HG03039 (cell line): ENCODE measurements around the gene IL34.

Source experiments
- ATAC-seq: cut with Tn5 transposase; IDR thresholded peaks from one replicate; pipeline ENCODE4 v1.9.1; 2021; ENCODE audit warnings: mild to moderate bottlenecking, moderate library complexity; ENCODE audit not compliant: unreplicated experiment

Gene IL34

GRCh38 chr16:70700101-70701020 is 54.0 kb downstream of the IL34 start:
- ATAC-seq = no peak

- ATAC-seq = no peak
Observed at GRCh38 chr16:70701036-70701435, 54.7 kb downstream of the IL34 start.

GRCh38 chr16:70701596-70701995 is 55.2 kb downstream of the IL34 start:
- ATAC-seq = no peak

GRCh38 chr16:70701998-70702397 is 55.6 kb downstream of the IL34 start:
- ATAC-seq = no peak

GRCh38 chr16:70702624-70703023 is 56.3 kb downstream of the IL34 start:
- ATAC-seq = no peak

- no peak for ATAC-seq
Observed at GRCh38 chr16:70703041-70703834, 56.9 kb downstream of the IL34 start.

- no peak for ATAC-seq
Observed at GRCh38 chr16:70703835-70704381, 57.5 kb downstream of the IL34 start.

- ATAC-seq = no peak
Observed at GRCh38 chr16:70704586-70704985, 58.2 kb downstream of the IL34 start.

- ATAC-seq = no peak
Observed at GRCh38 chr16:70705056-70705455, 58.7 kb downstream of the IL34 start.

- ATAC-seq = no peak
Observed at GRCh38 chr16:70706948-70707465, 60.6 kb downstream of the IL34 start.

GRCh38 chr16:70708366-70709246 is 62.2 kb downstream of the IL34 start:
- no peak for ATAC-seq

- no peak for ATAC-seq
Observed at GRCh38 chr16:70709457-70709856, 63.1 kb downstream of the IL34 start.

GRCh38 chr16:70709942-70710341 is 63.6 kb downstream of the IL34 start:
- no peak for ATAC-seq
